Activated CD4-positive, alpha-beta T cell treated with anti-CD3 and anti-CD28 coated beads, Interleukin-2, Interleukin-6, amounts not matched to agents 100 ng/mL and 50 ng/mL, durations not matched to agents 16 hours and 8 hours (primary cell): Measurements from ENCODE around the gene CDHR3.
A peak's percentile ranks its signal among the peaks of the same experiment; 100 is the strongest.

Experiments
- DNase-seq: peaks from one replicate; pipeline ENCODE4 v3.0.0-alpha.2; 2020

CDHR3 gene

GRCh38 chr7:106053109-106053508, 90.0 kb downstream of the CDHR3 start:
- DNase-seq = no peak

- no peak for DNase-seq
These were observed 91.3 kb downstream of the CDHR3 start for GRCh38 chr7:106054156-106054910.

GRCh38 chr7:106054971-106055532, 92.0 kb downstream of the CDHR3 start:
- no peak for DNase-seq

- DNase-seq = peak; percentile 76
These were observed 93.6 kb downstream of the CDHR3 start for GRCh38 chr7:106056513-106057203.

- no peak for DNase-seq
These were observed 94.3 kb downstream of the CDHR3 start for GRCh38 chr7:106057204-106057961.

GRCh38 chr7:106057962-106058927, 95.2 kb downstream of the CDHR3 start:
- DNase-seq = no peak

- no peak for DNase-seq
These were observed 95.9 kb downstream of the CDHR3 start for GRCh38 chr7:106058928-106059324.

GRCh38 chr7:106059556-106059955, 96.5 kb downstream of the CDHR3 start:
- DNase-seq = no peak

GRCh38 chr7:106060394-106060920, 97.4 kb downstream of the CDHR3 start:
- no peak for DNase-seq

GRCh38 chr7:106061301-106061979, 98.4 kb downstream of the CDHR3 start:
- DNase-seq = no peak

- no peak for DNase-seq
These were observed 98.9 kb downstream of the CDHR3 start for GRCh38 chr7:106062006-106062405.

GRCh38 chr7:106062521-106062931, 99.5 kb downstream of the CDHR3 start:
- no peak for DNase-seq

- no peak for DNase-seq
These were observed 100.0 kb downstream of the CDHR3 start for GRCh38 chr7:106063024-106063423.

GRCh38 chr7:106063692-106064091, 100.6 kb downstream of the CDHR3 start:
- DNase-seq = no peak

GRCh38 chr7:106064316-106064715, 101.3 kb downstream of the CDHR3 start:
- no peak for DNase-seq

- no peak for DNase-seq
These were observed 101.9 kb downstream of the CDHR3 start for GRCh38 chr7:106064771-106065574.

- DNase-seq = no peak
These were observed 102.8 kb downstream of the CDHR3 start for GRCh38 chr7:106065575-106066500.

GRCh38 chr7:106067678-106068077, 104.6 kb downstream of the CDHR3 start:
- no peak for DNase-seq

GRCh38 chr7:106068538-106068961, 105.5 kb downstream of the CDHR3 start:
- no peak for DNase-seq
